Fibroblast of skin of scalp (primary cell): ENCODE results near the gene C7orf25.

Experiments
- DNase-seq: peaks from one replicate; pipeline ENCODE4 v3.0.0-alpha.2; 2013

C7orf25 gene

GRCh38 chr7:42876182-42877068 is 35.4 kb downstream of the C7orf25 start:
- DNase-seq = peak; percentile 65

GRCh38 chr7:42869131-42870020 is 42.5 kb downstream of the C7orf25 start:
- peak; percentile 12 for DNase-seq

GRCh38 chr7:42868480-42868879 is 43.4 kb downstream of the C7orf25 start:
- no peak for DNase-seq
